HepG2 (cell line): ENCODE data around the gene RAB17. TPM values are rescaled to one million over a fixed set of nuclear protein-coding genes. Genes with fewer than 3 reads are reported as not detected.

Experiments used
- ATF5 ChIP-seq: sonication (generic); formaldehyde crosslinking; IDR thresholded peaks from 2 replicates; pipeline ENCODE4 v1.4.0; 2020; ENCODE audit warnings: mild to moderate bottlenecking, low read depth, missing genetic modification reagents
- CAMTA2 ChIP-seq: sonication (generic); formaldehyde crosslinking; IDR thresholded peaks from 2 replicates; pipeline ENCODE4 v1.4.0; 2020; ENCODE audit warnings: mild to moderate bottlenecking, missing genetic modification reagents, borderline replicate concordance
- CBX5 ChIP-seq: sonication (generic); formaldehyde crosslinking; IDR thresholded peaks from 2 replicates; pipeline ENCODE4 v1.4.0; 2020; ENCODE audit warnings: missing genetic modification reagents, borderline replicate concordance
- ELF1 ChIP-seq: sonication (generic); formaldehyde crosslinking; IDR thresholded peaks from 2 replicates; pipeline ENCODE4 v1.4.0; 2020; ENCODE audit warnings: missing genetic modification reagents
- FOXM1 ChIP-seq: sonication (generic); formaldehyde crosslinking; IDR thresholded peaks from 2 replicates; pipeline ENCODE4 v1.5.0; 2020; ENCODE audit warnings: missing genetic modification reagents
- GATAD1 ChIP-seq: IDR thresholded peaks from 2 replicates; pipeline ENCODE4 v1.6.1; 2016; ENCODE audit warnings: missing genetic modification reagents, missing compliant biosample characterization
- HMGA1 ChIP-seq: sonication (generic); formaldehyde crosslinking; conservative IDR thresholded peaks from 2 replicates; pipeline ENCODE4 v1.4.0; 2020; ENCODE audit warnings: missing genetic modification reagents
- JUNB ChIP-seq: sonication (generic); formaldehyde crosslinking; IDR thresholded peaks from 2 replicates; pipeline ENCODE4 v1.8.0; 2022; ENCODE audit warnings: missing genetic modification reagents, mild to moderate bottlenecking, borderline replicate concordance
- KDM1A ChIP-seq: IDR thresholded peaks from 2 replicates; pipeline ENCODE4 v1.6.1; 2016; ENCODE audit warnings: missing compliant biosample characterization
- KDM5B ChIP-seq: sonication (generic); formaldehyde crosslinking; IDR thresholded peaks from 2 replicates; pipeline ENCODE4 v1.4.0; 2020; ENCODE audit warnings: missing genetic modification reagents, mild to moderate bottlenecking, borderline replicate concordance
- MAFG ChIP-seq: sonication (generic); formaldehyde crosslinking; IDR thresholded peaks from 2 replicates; pipeline ENCODE4 v1.5.1; 2020; ENCODE audit warnings: mild to moderate bottlenecking, missing genetic modification reagents
- MTF1 ChIP-seq: sonication (generic); formaldehyde crosslinking; IDR thresholded peaks from 2 replicates; pipeline ENCODE4 v1.5.0; 2020; ENCODE audit warnings: missing genetic modification reagents
- NFAT5 ChIP-seq: sonication (generic); formaldehyde crosslinking; IDR thresholded peaks from 2 replicates; pipeline ENCODE4 v1.4.0; 2020; ENCODE audit warnings: missing genetic modification reagents
- NFYC ChIP-seq: IDR thresholded peaks from 2 replicates; pipeline ENCODE4 v1.6.1; 2016; ENCODE audit warnings: missing genetic modification reagents, missing compliant biosample characterization
- PBX2 ChIP-seq: IDR thresholded peaks from 2 replicates; pipeline ENCODE4 v1.6.1; 2016; ENCODE audit warnings: control low read depth
- PRMT3 ChIP-seq: sonication (generic); formaldehyde crosslinking; IDR thresholded peaks from 2 replicates; pipeline ENCODE4 v1.8.1; 2022; ENCODE audit warnings: low read depth, mild to moderate bottlenecking, moderate library complexity, missing genetic modification reagents, borderline replicate concordance
- RBAK ChIP-seq: sonication (generic); formaldehyde crosslinking; IDR thresholded peaks from 2 replicates; pipeline ENCODE4 v1.5.1; 2020; ENCODE audit warnings: mild to moderate bottlenecking, missing genetic modification reagents
- RFX5 ChIP-seq: IDR thresholded peaks from 2 replicates; pipeline ENCODE4 v1.6.1; 2011; ENCODE audit warnings: low read depth, low read length, improper control_type of control experiment
- RXRB ChIP-seq: IDR thresholded peaks from 2 replicates; pipeline ENCODE4 v1.6.1; 2016; ENCODE audit warnings: borderline replicate concordance, missing genetic modification reagents, missing compliant biosample characterization
- SMYD3 ChIP-seq: sonication (generic); formaldehyde crosslinking; IDR thresholded peaks from 2 replicates; pipeline ENCODE4 v1.8.1; 2023; ENCODE audit warnings: mild to moderate bottlenecking, missing genetic modification reagents
- TP53 ChIP-seq: sonication (generic); formaldehyde crosslinking; conservative IDR thresholded peaks from 2 replicates; pipeline ENCODE4 v1.4.0; 2020; ENCODE audit warnings: missing genetic modification reagents
- ZSCAN12 ChIP-seq: sonication (generic); formaldehyde crosslinking; IDR thresholded peaks from 2 replicates; pipeline ENCODE4 v1.9.0; 2021; ENCODE audit warnings: mild to moderate bottlenecking, missing genetic modification reagents
- polyA plus RNA-seq, 8 experiments: library from polyadenylated mRNA; depleted of rRNA in 3 of 8; stranded (reverse) in 7 of 8; unstranded in 1 of 8; fragments of >200 nt; fragmentation: Illumina TruSeq in 4 of 8; extraction: Trizol in 4 of 8; gene quantifications; 2 replicates each; pipeline versions ENCODE4 v1.2.1 to v1.2.3, GENCODE V29; 2011 to 2016; ENCODE audit warnings: low read depth in 4 of 8, missing spikeins in 1 of 8, mixed read lengths in 1 of 8; ENCODE audit not compliant: insufficient read depth in 1 of 8
- total RNA-seq, 5 experiments: library from RNA; depleted of rRNA; stranded (reverse); fragments of >200 nt; fragmentation: Illumina TruSeq; extraction: Trizol; gene quantifications; 2 replicates each; pipeline ENCODE4 v1.2.3, GENCODE V29; 2016; ENCODE audit warnings: low read depth in 1 of 5
- TF ChIP-seq, protein P1 (sequence below): sonication (generic); formaldehyde crosslinking; IDR thresholded peaks from 2 replicates; pipeline ENCODE4 v1.8.1; 2022; ENCODE audit warnings: mild to moderate bottlenecking, missing genetic modification reagents
- TF ChIP-seq, protein P2 (sequence below): sonication (generic); formaldehyde crosslinking; IDR thresholded peaks from 2 replicates; pipeline ENCODE4 v1.5.0; 2020; ENCODE audit warnings: missing genetic modification reagents

The RAB17 gene
- total and polyA plus RNA-seq, 2 of the 13 experiments (the other 11 are each of a cell fraction or from before 2014, with no cell fraction given) = 68.0 to 124 TPM

DNA sequence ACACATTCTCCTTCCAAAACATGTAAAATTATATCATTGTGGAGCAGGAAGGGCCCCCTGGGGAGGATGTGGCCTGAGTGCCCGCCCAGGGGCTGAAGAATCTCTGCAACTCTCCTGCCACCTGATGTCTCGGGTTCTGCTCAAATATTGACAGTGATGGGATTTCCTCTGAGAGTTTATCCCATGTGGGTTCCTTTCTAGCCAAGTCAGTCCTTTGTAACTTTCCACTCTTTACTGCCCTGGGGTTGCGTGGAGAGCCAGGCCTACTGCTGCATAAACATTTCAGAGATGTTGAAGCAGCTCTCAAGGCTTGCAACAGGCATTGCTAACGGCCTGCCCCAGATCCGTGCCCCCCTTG lies 4.0 kb upstream of the RAB17 start (continued):
- peak; percentile 79; the same call in 1 of the 2 replicates for TF ChIP-seq NFAT5 (CRISPR knock-in tag)
- no peak for TF ChIP-seq ZSCAN12 (CRISPR knock-in tag)
- TF ChIP-seq PBX2 (CRISPR knock-in tag) = no peak
- no peak for TF ChIP-seq RBAK (CRISPR knock-in tag)
- TF ChIP-seq MTF1 = no peak
- TF ChIP-seq HMGA1 (CRISPR knock-in tag) = no peak
- no peak for TF ChIP-seq MAFG (CRISPR knock-in tag)
- TF ChIP-seq SMYD3 = peak; percentile 32; the same call in 1 of the 2 replicates
- TF ChIP-seq ATF5 = no peak
- TF ChIP-seq ELF1 (CRISPR knock-in tag) = no peak
- TF ChIP-seq GATAD1 (CRISPR knock-in tag) = peak; percentile 17; the same call in 1 of the 2 replicates
- TF ChIP-seq TP53 = no peak
- no peak for TF ChIP-seq CBX5 (CRISPR knock-in tag)
- no peak for TF ChIP-seq FOXM1 (CRISPR knock-in tag)
- TF ChIP-seq, protein P1, sequence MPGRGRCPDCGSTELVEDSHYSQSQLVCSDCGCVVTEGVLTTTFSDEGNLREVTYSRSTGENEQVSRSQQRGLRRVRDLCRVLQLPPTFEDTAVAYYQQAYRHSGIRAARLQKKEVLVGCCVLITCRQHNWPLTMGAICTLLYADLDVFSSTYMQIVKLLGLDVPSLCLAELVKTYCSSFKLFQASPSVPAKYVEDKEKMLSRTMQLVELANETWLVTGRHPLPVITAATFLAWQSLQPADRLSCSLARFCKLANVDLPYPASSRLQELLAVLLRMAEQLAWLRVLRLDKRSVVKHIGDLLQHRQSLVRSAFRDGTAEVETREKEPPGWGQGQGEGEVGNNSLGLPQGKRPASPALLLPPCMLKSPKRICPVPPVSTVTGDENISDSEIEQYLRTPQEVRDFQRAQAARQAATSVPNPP (CRISPR knock-in tag) = 0 out of 2 replicates have a peak, but pooled peaks have one; percentile 44
- no peak for TF ChIP-seq KDM1A (CRISPR knock-in tag)
- no peak for TF ChIP-seq RFX5
- TF ChIP-seq PRMT3 (CRISPR knock-in tag) = peak; percentile 24; the same call in 1 of the 2 replicates
- TF ChIP-seq KDM5B (CRISPR knock-in tag) = no peak
- TF ChIP-seq CAMTA2 (CRISPR knock-in tag) = no peak
- no peak for TF ChIP-seq NFYC (CRISPR knock-in tag)
- peak; percentile 68 for TF ChIP-seq RXRB (CRISPR knock-in tag)
- TF ChIP-seq, protein P2, sequence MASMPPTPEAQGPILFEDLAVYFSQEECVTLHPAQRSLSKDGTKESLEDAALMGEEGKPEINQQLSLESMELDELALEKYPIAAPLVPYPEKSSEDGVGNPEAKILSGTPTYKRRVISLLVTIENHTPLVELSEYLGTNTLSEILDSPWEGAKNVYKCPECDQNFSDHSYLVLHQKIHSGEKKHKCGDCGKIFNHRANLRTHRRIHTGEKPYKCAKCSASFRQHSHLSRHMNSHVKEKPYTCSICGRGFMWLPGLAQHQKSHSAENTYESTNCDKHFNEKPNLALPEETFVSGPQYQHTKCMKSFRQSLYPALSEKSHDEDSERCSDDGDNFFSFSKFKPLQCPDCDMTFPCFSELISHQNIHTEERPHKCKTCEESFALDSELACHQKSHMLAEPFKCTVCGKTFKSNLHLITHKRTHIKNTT (CRISPR knock-in tag) = no peak
- no peak for TF ChIP-seq JUNB (CRISPR knock-in tag)
